GM06990 (cell line): ENCODE data around the gene MAGI2.

ENCODE experiments used
- DNase-seq: peaks from one replicate; pipeline ENCODE4 v3.0.0-alpha.2; 2011; ENCODE audit not compliant: insufficient read length; ENCODE audit errors: extremely low read depth
- H3K27me3 ChIP-seq: replicated peaks from 2 replicates; pipeline ENCODE4 v1.6.0; 2011; ENCODE audit warnings: low read length; ENCODE audit not compliant: control insufficient read depth, insufficient read depth
- H3K36me3 ChIP-seq: 2 replicates; pipeline ENCODE4 v1.5.1; 2011; ENCODE audit warnings: low read length; ENCODE audit not compliant: control insufficient read depth, insufficient read depth
- H3K4me3 ChIP-seq: replicated peaks from 2 replicates; pipeline ENCODE4 v1.5.1; 2011; ENCODE audit warnings: low read depth, mild to moderate bottlenecking, control low read depth, low read length
- TF ChIP-seq, protein P1 (sequence below): IDR thresholded peaks from 2 replicates; pipeline ENCODE4 v1.5.1; 2011; ENCODE audit warnings: low read length, control low read depth, mild to moderate bottlenecking, inconsistent platforms; ENCODE audit not compliant: insufficient read depth, poor library complexity, severe bottlenecking

Gene MAGI2

DNA sequence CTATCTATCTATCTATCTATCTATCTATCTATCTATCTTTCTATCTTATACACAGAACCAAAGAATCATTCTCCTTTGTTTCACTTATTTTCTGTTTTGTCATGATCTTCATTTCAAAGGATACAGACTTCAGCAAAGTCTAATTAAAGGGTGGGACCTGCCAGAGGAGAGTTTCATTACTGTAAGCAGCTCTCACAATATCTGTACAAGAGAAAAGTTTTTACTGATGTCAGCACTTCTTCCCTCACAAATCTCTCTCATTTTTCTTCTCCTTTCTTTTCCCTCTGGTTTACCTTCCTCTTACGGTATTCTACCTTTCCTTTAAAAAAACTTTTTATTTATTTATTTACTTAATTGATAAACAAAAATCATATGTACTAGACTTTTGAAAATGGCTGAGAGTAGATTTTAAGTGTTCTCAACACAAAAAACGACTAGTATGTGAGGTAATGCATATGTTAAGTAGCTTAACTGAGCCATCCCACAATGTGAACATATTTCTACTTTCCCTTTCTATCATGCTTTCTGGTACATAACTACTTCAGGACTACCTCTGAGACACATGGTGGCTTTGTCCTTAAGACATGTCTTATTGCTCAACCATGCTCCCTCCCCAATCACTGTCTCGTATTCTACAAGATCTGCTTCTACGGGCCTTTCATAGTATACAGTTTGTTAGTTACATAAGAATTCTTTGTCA is 955.6 kb downstream of the MAGI2 start:
- DNase-seq, result no peak
- H3K27me3 ChIP-seq, result no peaks in the 10 kb centered on the region
- no peak overlapping the region for H3K4me3 ChIP-seq
- H3K36me3 ChIP-seq, result no peaks in the 10 kb centered on the region
- TF ChIP-seq, protein P1, sequence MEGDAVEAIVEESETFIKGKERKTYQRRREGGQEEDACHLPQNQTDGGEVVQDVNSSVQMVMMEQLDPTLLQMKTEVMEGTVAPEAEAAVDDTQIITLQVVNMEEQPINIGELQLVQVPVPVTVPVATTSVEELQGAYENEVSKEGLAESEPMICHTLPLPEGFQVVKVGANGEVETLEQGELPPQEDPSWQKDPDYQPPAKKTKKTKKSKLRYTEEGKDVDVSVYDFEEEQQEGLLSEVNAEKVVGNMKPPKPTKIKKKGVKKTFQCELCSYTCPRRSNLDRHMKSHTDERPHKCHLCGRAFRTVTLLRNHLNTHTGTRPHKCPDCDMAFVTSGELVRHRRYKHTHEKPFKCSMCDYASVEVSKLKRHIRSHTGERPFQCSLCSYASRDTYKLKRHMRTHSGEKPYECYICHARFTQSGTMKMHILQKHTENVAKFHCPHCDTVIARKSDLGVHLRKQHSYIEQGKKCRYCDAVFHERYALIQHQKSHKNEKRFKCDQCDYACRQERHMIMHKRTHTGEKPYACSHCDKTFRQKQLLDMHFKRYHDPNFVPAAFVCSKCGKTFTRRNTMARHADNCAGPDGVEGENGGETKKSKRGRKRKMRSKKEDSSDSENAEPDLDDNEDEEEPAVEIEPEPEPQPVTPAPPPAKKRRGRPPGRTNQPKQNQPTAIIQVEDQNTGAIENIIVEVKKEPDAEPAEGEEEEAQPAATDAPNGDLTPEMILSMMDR, result no peak

DNA sequence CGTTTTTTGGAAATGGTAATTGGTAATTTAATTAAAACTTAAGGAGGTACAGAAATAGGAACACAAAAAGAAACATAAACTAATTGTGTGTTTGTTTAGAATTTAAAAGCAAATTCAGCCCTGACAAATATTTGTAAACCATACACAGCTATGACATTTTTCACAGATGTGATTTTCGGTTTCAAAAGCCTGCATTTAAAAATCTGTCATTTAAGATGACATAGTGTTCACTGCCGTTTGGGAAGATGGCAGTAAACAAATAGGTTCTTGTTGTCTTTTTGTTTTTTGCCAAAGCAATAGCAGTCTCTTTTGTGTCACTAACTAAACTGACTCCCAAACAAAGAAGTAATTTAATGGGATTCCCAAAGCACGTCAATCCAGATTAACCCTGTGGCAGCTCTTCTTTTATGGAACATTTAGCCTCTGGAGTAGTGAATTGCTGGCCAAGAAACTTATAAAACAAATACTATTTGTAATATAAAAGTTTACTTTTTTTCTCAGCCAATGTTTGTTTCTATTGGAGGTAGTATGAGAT is 957.3 kb downstream of the MAGI2 start:
- TF ChIP-seq, protein P1, result no peak
- Histone ChIP-seq H3K36me3 (no peaks in the 10 kb centered on the region), H3K27me3 (no peaks in the 10 kb centered on the region), H3K4me3 (no peak overlapping the region)
- DNase-seq, result no peak

DNA sequence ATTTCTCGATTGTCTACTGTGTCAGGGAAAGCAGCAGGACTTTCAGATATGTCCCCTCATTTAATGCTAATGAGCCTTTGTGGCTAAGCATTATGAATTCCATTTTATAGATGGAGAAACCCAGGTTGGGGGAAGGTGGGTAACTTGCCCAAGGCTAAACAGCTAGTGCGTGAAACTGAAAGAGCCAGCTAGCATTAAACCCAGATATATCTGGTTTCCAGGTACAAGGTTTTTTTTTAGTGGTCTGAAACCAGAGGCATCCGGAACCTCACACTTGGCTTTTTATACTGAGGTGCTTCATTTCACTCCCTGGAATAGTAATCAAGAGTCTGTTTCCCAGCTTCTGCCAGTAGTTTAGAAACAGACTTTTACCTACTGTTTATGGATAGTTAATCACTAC is 960.1 kb downstream of the MAGI2 start:
- DNase-seq, result no peak
- TF ChIP-seq, protein P1, result no peak
- Histone ChIP-seq H3K36me3 (no peaks in the 10 kb centered on the region), H3K27me3 (no peaks in the 10 kb centered on the region), H3K4me3 (no peak overlapping the region)

DNA sequence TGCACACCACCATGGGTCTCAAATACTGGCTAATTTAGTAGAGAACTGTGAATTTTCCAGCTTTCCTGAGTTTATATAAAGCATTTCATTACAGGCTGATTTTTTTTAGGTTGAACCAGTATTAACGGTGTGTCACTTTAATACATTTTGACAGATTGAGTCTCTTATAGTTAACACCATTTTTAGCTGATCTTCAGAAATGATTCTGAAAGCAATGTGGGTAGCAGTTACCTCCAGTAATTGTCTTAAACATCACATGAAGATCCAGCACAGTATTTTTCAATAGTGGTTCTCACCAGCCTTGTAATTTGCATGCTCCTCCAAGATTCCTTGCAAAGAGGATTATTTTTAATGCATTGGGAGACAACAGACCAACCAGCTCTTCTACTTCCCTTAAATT is 961.3 kb downstream of the MAGI2 start:
- no peak for DNase-seq
- Histone ChIP-seq H3K27me3 (no peaks in the 10 kb centered on the region), H3K4me3 (no peak overlapping the region), H3K36me3 (no peaks in the 10 kb centered on the region)
- TF ChIP-seq, protein P1, result no peak

DNA sequence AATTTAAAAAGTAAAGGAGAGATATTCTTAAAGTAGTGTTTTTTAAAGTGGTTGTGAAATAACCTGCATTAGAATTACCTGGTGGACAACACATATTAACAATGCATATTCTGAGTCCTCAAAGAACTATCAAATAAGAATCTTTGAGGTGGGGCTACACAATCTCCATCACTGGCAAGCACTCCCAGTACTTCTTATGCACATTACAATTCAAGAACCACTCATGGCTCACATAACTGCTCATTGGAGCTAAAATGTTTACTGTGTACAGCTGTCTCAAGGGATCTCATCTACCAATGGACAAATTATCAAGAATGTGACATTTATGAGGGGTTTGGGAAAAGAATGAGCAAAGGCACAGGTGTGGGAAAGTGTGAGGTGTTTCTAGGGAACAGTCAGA is 962.9 kb downstream of the MAGI2 start:
- no peaks in the 10 kb centered on the region for H3K36me3 ChIP-seq
- DNase-seq, result no peak
- H3K27me3 ChIP-seq, result no peaks in the 10 kb centered on the region
- H3K4me3 ChIP-seq, result no peak overlapping the region
- TF ChIP-seq, protein P1, result no peak
